GM10266 (cell line): ENCODE data around the gene SCN11A.

Experiments used
- DNase-seq: peaks from one replicate; pipeline ENCODE4 v3.0.0; 2012; ENCODE audit errors: extremely low spot score
- CTCF ChIP-seq: IDR thresholded peaks from 2 replicates; pipeline ENCODE4 v1.5.1; 2012; ENCODE audit warnings: mild to moderate bottlenecking, low read depth; ENCODE audit not compliant: control insufficient read depth, insufficient read depth; ENCODE audit errors: missing control alignments

The SCN11A gene

GRCh38 chr3:39086144-39086543, 34.4 kb upstream of the SCN11A start:
- no peak for TF ChIP-seq CTCF
- no peak for DNase-seq

GRCh38 chr3:39082666-39083313, 31.0 kb upstream of the SCN11A start:
- DNase-seq: no peak
- TF ChIP-seq CTCF: no peak

GRCh38 chr3:39080026-39080425, 28.3 kb upstream of the SCN11A start:
- no peak for DNase-seq
- no peak for TF ChIP-seq CTCF

- no peak for DNase-seq
- no peak for TF ChIP-seq CTCF
Observed at GRCh38 chr3:39079530-39079929, 27.8 kb upstream of the SCN11A start.

- no peak for DNase-seq
- no peak for TF ChIP-seq CTCF
Observed at GRCh38 chr3:39075910-39076309, 24.2 kb upstream of the SCN11A start.

GRCh38 chr3:39068556-39068955, 16.8 kb upstream of the SCN11A start:
- no peak for TF ChIP-seq CTCF
- DNase-seq: no peak

- TF ChIP-seq CTCF: no peak
- no peak for DNase-seq
Observed at GRCh38 chr3:39067286-39067685, 15.5 kb upstream of the SCN11A start.
